Panc1 (cell line): Measurements from ENCODE around the gene ZACN. TPM values are rescaled to one million over a fixed set of nuclear protein-coding genes. Genes with fewer than 3 reads are reported as not detected.

Experiments used
- ATAC-seq: fragments of 200-7000 bp; cut with Tn5 transposase; 2 replicates; pipeline ENCODE4 v1.9.1; 2020; ENCODE audit warnings: mild to moderate bottlenecking, moderate library complexity
- BruUV-seq: library from RNA; stranded (reverse); fragments of 400-500 nt; replicated peaks from 2 replicates; lab custom pipeline; 2021; lab: Mats Ljungman, UMichigan
- CTCF ChIA-PET: fragments of 300-600 bp; sonication (Branson Sonifier 250); formaldehyde crosslinking; loops from one replicate; lab custom pipeline; 2022; ENCODE audit warnings: antibody characterized with exemption; lab: Charles Lee
- POLR2A ChIA-PET: fragments of 300-600 bp; sonication (Branson Sonifier 250); formaldehyde crosslinking; loops from one replicate; lab custom pipeline; 2022; ENCODE audit warnings: antibody characterized with exemption; lab: Charles Lee
- DNase-seq: peaks from one replicate; pipeline ENCODE4 v3.0.0-alpha.2; 2010; ENCODE audit warnings: low read depth, low spot score
- H3K27ac ChIP-seq: 2 replicates; pipeline ENCODE4 v1.5.1; 2011; ENCODE audit warnings: mild to moderate bottlenecking, low read length, inconsistent platforms
- H3K27me3 ChIP-seq: fragments of 200-500 bp; sonication (Bioruptor generic); 2 replicates; pipeline ENCODE4 v1.6.0; 2014; ENCODE audit warnings: low read length, inconsistent platforms; ENCODE audit not compliant: control insufficient read depth, insufficient read depth
- H3K36me3 ChIP-seq: fragments of 200-500 bp; sonication (Bioruptor generic); 2 replicates; pipeline ENCODE4 v1.5.1; 2014; ENCODE audit warnings: inconsistent platforms, mild to moderate bottlenecking, low read length, moderate library complexity; ENCODE audit not compliant: control insufficient read depth, insufficient read depth
- H3K4me1 ChIP-seq: 2 replicates; pipeline ENCODE4 v1.5.1; 2011; ENCODE audit warnings: inconsistent platforms, mild to moderate bottlenecking, low read length, moderate library complexity; ENCODE audit not compliant: control insufficient read depth, insufficient read depth
- H3K4me3 ChIP-seq, 2 experiments: 2 replicates each; pipeline ENCODE4 v1.5.1; 2011 to 2012; ENCODE audit warnings: low read depth in 2 of 2, low read length in 2 of 2, mild to moderate bottlenecking in 2 of 2, inconsistent platforms in 1 of 2, moderate library complexity in 1 of 2
- H3K9me3 ChIP-seq: fragments of 200-500 bp; sonication (Bioruptor generic); 2 replicates; pipeline ENCODE4 v1.5.1; 2014; ENCODE audit warnings: low read depth, mild to moderate bottlenecking, inconsistent platforms, low read length, moderate library complexity; ENCODE audit not compliant: control insufficient read depth, insufficient read depth
- POLR2AphosphoS5 ChIP-seq: IDR thresholded peaks from 2 replicates; pipeline ENCODE4 v1.6.1; 2012; ENCODE audit warnings: mild to moderate bottlenecking, low read depth, low read length, moderate library complexity
- SIN3A ChIP-seq: IDR thresholded peaks from 2 replicates; pipeline ENCODE4 v1.6.1; 2012; ENCODE audit warnings: low read depth, mild to moderate bottlenecking, low read length, moderate library complexity, borderline replicate concordance; ENCODE audit not compliant: insufficient read depth
- TCF7L2 ChIP-seq: IDR thresholded peaks from 2 replicates; pipeline ENCODE4 v1.6.1; 2011; ENCODE audit warnings: mild to moderate bottlenecking, low read depth, low read length, inconsistent platforms
- in situ Hi-C: cut with HindIII; loops from 2 replicates; pipeline ENCODE4 v1.10.0; 2016; ENCODE audit warnings: low sequenced_read_pairs, low pct_unique_long_range_greater_than_20kb
- intact Hi-C: fragments of 100-400 bp; cut with micrococcal nuclease; formaldehyde crosslinking; loops from one replicate; pipeline ENCODE4 v1.10.0; 2022; ENCODE audit not compliant: unreplicated experiment
- total RNA-seq: library from RNA; stranded (reverse); gene quantifications from one replicate; pipeline ENCODE4 v1.2.1, GENCODE V29; 2021; ENCODE audit not compliant: unreplicated experiment
- TF ChIP-seq, protein P1 (sequence below), 2 experiments: IDR thresholded peaks; 2 replicates each; pipeline ENCODE4 v1.6.1; 2011 to 2012; ENCODE audit warnings: low read depth in 2 of 2, control low read depth in 1 of 2, low read length in 1 of 2, mild to moderate bottlenecking in 1 of 2, moderate library complexity in 1 of 2; ENCODE audit not compliant: insufficient read depth in 1 of 2
- TF ChIP-seq, protein P2 (sequence below): fragments of 450-650 bp; IDR thresholded peaks from 2 replicates; pipeline ENCODE4 v1.5.1; 2017; ENCODE audit warnings: mild to moderate bottlenecking

Gene ZACN
- total RNA-seq, 1 experiment from 2014 or later, result not detected

DNA sequence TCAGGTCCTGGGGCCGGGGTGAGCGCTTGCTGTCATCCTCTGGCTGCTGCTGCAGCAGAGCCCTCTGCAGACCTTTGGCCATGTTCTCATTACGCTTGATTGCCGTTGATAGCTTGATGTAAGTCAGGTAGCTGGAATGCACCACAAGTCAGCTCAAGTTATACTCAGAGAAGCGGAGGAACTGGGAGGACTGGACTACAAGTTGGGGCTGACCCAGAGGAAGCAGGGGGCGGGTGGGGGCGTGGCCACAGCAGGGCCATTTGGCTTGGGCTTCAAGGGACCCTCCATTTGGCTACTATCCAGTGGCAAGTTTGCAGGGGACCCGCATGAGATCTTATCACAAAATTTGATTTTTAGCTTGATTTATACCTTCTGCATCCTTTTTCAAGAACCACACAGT is 32.9 kb upstream of the ZACN start:
- no peak for ATAC-seq
- in situ Hi-C loops, result no loop called here
- no peaks in the 10 kb centered on the region for H3K9me3 ChIP-seq
- no peak overlapping the region for H3K4me3 ChIP-seq
- POLR2A ChIA-PET, result interaction anchor here (0.7 kb wide), 1 partner anchor 36 kb away, joined by 12 read pairs; no protein-coding TSS in a partner anchor
- intact Hi-C loops, result no loop called here
- H3K4me1 ChIP-seq, result no peaks in the 10 kb centered on the region
- no TSS peak for BruUV-seq
- no peak for DNase-seq
- peaks cover 26% of the 10 kb centered on the region for H3K36me3 ChIP-seq
- no peak overlapping the region for H3K27ac ChIP-seq
- TF ChIP-seq SIN3A, result no peak
- H3K27me3 ChIP-seq, result no peaks in the 10 kb centered on the region
- CTCF ChIA-PET, result interaction anchor here (0.6 to 0.7 kb wide), 2 partner anchors 11 to 48 kb away, joined by 3 to 5 read pairs; no protein-coding TSS in a partner anchor

DNA sequence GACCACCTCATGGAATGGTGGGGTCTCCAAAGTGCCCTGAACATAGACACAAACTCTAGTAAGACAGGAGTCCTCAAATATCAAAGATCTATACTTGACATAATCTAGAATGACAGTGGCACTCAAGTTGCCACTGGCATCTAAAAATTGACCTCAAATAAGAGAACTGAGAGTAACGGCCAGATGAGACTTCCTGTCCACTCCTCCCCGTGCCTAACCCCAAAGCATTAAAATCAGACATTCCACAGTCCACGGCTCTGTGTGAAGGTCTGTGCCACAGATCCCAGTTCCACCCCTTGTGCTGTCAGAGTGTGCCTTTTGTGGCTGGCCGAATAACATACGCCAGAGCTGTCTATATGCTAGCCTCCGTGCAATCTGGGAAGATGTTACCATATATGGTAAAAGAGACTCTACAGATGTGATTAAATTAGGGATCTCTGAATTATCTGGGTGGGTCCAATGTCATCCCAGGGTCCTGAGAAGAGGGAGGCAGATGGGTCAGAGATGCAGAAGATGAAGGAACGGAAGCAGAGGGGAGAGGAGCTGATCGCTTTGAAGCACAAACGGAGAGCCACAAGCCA is 30.9 kb upstream of the ZACN start:
- BruUV-seq, result no TSS peak
- Histone ChIP-seq H3K4me1 (no peaks in the 10 kb centered on the region), H3K27ac (no peak overlapping the region), H3K27me3 (no peaks in the 10 kb centered on the region), H3K9me3 (no peaks in the 10 kb centered on the region), H3K4me3 (no peak overlapping the region), H3K36me3 (peaks cover 25% of the 10 kb centered on the region)
- POLR2A ChIA-PET, result interaction anchor here (0.5 kb wide), 1 partner anchor 322 kb away, joined by 3 read pairs; no protein-coding TSS in a partner anchor
- intact Hi-C loops (no loop called here), in situ Hi-C loops (no loop called here)
- DNase-seq, result no peak
- ATAC-seq, result no peak
- no peak for TF ChIP-seq SIN3A
- TF ChIP-seq, protein P1, sequence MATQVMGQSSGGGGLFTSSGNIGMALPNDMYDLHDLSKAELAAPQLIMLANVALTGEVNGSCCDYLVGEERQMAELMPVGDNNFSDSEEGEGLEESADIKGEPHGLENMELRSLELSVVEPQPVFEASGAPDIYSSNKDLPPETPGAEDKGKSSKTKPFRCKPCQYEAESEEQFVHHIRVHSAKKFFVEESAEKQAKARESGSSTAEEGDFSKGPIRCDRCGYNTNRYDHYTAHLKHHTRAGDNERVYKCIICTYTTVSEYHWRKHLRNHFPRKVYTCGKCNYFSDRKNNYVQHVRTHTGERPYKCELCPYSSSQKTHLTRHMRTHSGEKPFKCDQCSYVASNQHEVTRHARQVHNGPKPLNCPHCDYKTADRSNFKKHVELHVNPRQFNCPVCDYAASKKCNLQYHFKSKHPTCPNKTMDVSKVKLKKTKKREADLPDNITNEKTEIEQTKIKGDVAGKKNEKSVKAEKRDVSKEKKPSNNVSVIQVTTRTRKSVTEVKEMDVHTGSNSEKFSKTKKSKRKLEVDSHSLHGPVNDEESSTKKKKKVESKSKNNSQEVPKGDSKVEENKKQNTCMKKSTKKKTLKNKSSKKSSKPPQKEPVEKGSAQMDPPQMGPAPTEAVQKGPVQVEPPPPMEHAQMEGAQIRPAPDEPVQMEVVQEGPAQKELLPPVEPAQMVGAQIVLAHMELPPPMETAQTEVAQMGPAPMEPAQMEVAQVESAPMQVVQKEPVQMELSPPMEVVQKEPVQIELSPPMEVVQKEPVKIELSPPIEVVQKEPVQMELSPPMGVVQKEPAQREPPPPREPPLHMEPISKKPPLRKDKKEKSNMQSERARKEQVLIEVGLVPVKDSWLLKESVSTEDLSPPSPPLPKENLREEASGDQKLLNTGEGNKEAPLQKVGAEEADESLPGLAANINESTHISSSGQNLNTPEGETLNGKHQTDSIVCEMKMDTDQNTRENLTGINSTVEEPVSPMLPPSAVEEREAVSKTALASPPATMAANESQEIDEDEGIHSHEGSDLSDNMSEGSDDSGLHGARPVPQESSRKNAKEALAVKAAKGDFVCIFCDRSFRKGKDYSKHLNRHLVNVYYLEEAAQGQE (IDR thresholded peaks at IDR 0.05; ENCODE audit: insufficient read depth in 1 of 2, low read depth in 2 of 2, low read length in 1 of 2), result no peak
- TF ChIP-seq, protein P2, sequence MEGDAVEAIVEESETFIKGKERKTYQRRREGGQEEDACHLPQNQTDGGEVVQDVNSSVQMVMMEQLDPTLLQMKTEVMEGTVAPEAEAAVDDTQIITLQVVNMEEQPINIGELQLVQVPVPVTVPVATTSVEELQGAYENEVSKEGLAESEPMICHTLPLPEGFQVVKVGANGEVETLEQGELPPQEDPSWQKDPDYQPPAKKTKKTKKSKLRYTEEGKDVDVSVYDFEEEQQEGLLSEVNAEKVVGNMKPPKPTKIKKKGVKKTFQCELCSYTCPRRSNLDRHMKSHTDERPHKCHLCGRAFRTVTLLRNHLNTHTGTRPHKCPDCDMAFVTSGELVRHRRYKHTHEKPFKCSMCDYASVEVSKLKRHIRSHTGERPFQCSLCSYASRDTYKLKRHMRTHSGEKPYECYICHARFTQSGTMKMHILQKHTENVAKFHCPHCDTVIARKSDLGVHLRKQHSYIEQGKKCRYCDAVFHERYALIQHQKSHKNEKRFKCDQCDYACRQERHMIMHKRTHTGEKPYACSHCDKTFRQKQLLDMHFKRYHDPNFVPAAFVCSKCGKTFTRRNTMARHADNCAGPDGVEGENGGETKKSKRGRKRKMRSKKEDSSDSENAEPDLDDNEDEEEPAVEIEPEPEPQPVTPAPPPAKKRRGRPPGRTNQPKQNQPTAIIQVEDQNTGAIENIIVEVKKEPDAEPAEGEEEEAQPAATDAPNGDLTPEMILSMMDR, result no peak
- CTCF ChIA-PET, result no interaction called here

DNA sequence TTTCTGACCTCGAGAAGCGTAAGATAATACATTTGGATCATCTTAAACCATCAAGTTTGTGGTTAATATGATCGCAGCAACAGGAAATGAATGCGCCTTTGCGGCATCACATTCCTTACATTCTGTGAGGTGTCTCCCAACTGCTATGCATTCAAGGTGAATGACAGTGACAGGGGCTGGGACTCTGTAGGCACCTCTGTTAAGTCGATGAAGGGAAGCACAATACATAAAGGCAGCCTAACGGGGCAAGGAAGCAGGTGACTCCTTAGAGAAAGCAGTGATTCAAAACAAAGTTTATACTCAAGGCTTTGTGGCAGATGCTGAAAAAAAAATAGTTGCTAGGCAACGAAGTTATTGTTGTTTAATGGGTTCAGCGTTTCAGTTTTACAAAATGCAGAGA is 30.3 kb upstream of the ZACN start:
- ChIA-PET POLR2A (interaction anchor here (0.5 kb wide), 1 partner anchor 322 kb away, joined by 3 read pairs; no protein-coding TSS in a partner anchor), CTCF (no interaction called here)
- H3K27ac ChIP-seq, result no peak overlapping the region

More for the DNA sequence above, 30.3 kb upstream of the ZACN start:
- no TSS peak for BruUV-seq
- 0 out of 2 replicates have a peak, but pooled peaks have one; percentile 55 for ATAC-seq
- in situ Hi-C loops (no loop called here), intact Hi-C loops (no loop called here)
- Histone ChIP-seq H3K4me3 (no peak overlapping the region), H3K4me1 (no peaks in the 10 kb centered on the region), H3K36me3 (peaks cover 20% of the 10 kb centered on the region; the same call in 1 of the 2 replicates), H3K27me3 (no peaks in the 10 kb centered on the region), H3K9me3 (no peaks in the 10 kb centered on the region)
- no peak for DNase-seq
- TF ChIP-seq, protein P2, result no peak
- TF ChIP-seq SIN3A (no peak), TCF7L2 (no peak), POLR2AphosphoS5 (no peak)
- TF ChIP-seq, protein P1 (IDR thresholded peaks at IDR 0.05; ENCODE audit: insufficient read depth in 1 of 2, low read depth in 2 of 2, low read length in 1 of 2), result no peak
